Retinal pigment epithelial cell (primary cell): ENCODE data around the gene LCA5.
A peak's percentile ranks its signal among the peaks of the same experiment; 100 is the strongest.
"Not testable (repeated sequence)": the region's sequence is repeated elsewhere in the genome, so short reads cannot be mapped to it uniquely, and the experiment has no call there.

Experiments
- DNase-seq: peaks from one replicate; pipeline ENCODE4 v3.0.0-alpha.2; 2010; ENCODE audit warnings: low read depth
- H3K4me3 ChIP-seq: 2 replicates; pipeline ENCODE4 v1.5.1; 2011; ENCODE audit warnings: mild to moderate bottlenecking, low read length, control low read depth, moderate library complexity
- TF ChIP-seq, protein P1 (sequence below): conservative IDR thresholded peaks from 2 replicates; pipeline ENCODE4 v1.5.1; 2011; ENCODE audit warnings: low read depth, low read length, control low read depth, inconsistent platforms

LCA5 gene

DNA sequence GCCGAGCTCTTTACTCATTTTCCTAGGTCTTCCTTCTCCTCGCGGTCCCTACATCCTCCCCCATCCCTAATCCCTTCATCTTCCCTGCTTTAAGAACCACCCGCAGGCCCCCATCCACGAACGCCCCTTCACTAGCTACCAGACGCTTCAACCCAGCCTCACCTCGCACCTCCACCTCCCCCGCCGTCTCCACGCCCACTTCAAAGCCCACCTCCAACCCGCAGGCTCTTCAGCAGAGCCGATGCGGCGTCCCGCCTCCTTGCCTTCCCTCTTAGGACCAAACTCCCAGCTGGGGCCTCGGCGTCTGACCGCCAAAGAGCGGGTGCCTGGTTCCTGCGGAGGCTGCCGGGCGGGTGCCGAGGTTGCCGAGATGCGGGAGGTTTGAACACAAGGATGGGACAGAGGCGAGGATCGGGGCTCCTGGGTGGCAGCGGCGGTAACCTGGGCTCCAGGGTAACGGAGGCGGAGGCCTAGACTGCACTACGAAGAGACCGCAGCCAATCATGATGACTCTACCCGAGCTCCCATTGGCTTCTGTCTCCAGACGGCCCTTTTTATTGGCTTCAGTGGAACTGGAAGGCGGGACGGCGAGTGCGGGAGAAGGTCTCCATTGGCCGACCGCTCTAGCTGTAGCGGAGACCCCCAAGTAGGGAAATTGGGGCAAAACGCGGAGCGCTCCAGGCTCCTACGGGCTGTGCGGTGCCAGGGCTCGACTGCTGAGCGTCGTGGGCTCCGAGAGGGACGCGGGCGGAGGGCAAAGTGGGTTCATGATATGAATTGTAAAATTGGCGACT, at the start of gene LCA5:
Gene LCA5, minus strand, starts transcription at position 477 of the 794 bp plus-strand sequence. CDS start 18,536 bp downstream, outside the sequence.
- TF ChIP-seq, protein P1, sequence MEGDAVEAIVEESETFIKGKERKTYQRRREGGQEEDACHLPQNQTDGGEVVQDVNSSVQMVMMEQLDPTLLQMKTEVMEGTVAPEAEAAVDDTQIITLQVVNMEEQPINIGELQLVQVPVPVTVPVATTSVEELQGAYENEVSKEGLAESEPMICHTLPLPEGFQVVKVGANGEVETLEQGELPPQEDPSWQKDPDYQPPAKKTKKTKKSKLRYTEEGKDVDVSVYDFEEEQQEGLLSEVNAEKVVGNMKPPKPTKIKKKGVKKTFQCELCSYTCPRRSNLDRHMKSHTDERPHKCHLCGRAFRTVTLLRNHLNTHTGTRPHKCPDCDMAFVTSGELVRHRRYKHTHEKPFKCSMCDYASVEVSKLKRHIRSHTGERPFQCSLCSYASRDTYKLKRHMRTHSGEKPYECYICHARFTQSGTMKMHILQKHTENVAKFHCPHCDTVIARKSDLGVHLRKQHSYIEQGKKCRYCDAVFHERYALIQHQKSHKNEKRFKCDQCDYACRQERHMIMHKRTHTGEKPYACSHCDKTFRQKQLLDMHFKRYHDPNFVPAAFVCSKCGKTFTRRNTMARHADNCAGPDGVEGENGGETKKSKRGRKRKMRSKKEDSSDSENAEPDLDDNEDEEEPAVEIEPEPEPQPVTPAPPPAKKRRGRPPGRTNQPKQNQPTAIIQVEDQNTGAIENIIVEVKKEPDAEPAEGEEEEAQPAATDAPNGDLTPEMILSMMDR: no peak
- peak; percentile 97 for DNase-seq
- H3K4me3 ChIP-seq: peak within 1 kb of the TSS; percentile 74

DNA sequence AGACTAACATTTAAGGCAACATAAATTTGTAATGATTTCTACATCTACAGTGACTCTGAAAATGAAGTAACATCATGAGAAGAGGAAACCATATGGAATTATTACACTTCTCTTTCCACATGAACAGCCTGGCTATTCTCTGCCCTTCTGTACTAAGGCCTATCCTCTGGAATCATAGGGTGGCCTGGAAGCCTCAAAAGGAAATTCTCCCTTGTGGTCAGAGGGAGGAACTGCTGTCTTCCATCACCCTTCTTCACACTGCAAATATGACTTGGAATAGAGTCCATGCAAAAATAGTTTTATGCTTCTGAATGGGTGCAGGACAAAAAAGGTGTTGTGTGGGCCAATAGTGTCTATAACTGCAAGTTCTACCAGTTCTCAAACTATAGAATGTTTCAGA, 49.3 kb upstream of the LCA5 start:
- TF ChIP-seq, protein P1: peak; percentile 62
- no peak overlapping the region for H3K4me3 ChIP-seq
- no peak for DNase-seq

DNA sequence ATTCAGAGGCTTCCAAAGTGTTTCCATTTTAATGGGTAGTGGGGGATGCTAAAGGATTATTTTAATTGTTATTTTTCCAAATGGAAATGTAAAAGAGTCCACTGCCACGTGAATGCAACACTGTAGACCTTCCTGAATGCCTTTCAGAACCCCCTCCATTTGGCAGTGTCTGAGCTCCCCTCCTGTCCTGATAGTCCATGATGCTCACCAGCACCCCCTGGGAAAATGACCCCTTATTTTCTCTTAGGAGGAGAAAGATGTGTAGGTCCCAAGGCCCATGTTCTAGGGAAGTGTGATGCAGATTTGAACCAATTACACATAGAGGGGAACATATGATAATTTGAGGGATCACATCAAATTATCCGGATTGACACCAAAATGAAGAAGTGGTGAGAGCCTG, 47.1 kb upstream of the LCA5 start:
- TF ChIP-seq, protein P1: no peak
- DNase-seq: no peak
- H3K4me3 ChIP-seq: no peak overlapping the region

DNA sequence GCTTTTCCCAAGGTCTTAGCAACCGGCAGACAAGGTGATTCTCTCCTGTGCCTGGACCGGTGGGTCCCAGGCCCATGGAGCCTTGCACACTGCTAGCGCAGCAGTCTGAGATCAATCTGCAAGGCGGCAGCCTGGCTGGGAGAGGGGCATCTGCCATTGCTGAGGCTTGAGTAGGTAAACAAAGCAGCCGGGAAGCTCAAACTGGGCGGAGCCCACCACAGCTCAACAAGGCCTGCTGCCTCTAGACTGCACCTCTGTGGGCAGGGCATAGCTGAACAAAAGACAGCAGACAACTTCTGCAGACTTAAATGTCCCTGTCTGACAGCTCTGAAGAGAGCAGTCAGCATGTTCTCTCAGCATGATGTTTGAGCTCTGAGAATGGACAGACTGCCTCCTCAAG, 40.7 kb upstream of the LCA5 start:
- not testable (repeated sequence) for H3K4me3 ChIP-seq, DNase-seq

DNA sequence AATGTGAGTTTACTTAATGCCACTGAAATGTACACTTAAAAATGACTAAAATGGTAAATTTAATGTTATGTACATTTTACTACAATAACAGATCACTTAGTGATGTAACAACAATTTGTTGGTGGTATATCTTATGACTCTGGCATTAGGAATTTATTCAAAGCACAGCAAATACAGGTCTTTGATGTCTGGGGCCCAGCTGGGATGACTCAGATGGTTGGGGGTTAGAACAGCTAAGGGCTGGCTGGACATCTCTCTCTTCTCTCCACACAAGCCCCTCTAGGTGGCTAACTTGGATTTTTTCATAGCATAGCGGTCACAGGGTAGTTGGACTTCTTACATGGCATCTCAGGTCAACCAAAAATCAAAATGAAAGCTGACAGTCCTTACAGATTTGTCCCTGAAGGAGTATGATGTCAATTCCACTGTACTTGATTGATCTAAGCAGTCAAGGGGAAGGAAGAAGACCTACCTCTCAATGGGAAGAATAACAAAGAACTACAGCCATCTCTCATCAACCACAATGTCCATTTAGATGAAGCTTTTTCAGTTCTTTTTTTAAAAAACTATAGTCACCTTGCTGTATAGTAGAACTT, 37.5 kb upstream of the LCA5 start:
- DNase-seq: peak; percentile 46
- H3K4me3 ChIP-seq: no peak overlapping the region
- TF ChIP-seq, protein P1: no peak

DNA sequence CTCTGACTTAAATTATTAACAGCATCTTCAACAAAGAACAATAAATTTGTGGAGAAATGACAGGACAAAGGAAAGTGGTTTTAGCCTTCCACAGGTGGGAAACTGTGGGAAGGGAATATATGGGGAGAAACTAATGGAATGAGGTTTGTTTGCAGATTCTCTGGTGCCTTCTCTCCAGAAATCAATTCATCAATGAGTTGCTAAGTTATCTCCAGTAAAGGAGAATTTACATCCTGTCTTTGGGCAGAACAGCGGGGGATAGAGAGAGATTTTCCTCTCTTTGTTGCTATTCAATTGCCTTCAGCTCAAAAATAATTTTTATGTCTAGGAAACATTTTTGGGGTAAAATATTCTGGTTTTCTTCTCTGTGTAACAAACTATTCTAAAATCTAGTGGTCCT, 36.9 kb upstream of the LCA5 start:
- no peak overlapping the region for H3K4me3 ChIP-seq

DNA sequence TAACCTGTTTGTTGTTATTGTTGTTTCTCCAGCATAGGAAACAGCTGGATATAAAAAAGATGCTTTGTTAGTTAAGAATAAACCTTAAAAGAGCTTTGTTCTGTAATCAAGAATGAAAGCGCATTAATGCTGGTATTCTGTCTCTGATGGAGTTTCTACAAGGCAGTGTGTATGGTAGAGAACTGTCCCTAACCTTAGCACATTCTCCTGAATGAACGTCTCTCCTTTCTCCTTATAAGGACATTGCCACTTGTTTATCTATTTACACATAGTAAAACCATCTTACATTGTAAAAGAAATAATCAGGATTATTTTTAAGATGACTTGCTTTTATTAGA, 33.8 kb upstream of the LCA5 start:
- H3K4me3 ChIP-seq: no peak overlapping the region
- DNase-seq: no peak
- TF ChIP-seq, protein P1: no peak

More for the DNA sequence above, 36.9 kb upstream of the LCA5 start:
- TF ChIP-seq, protein P1: no peak
- DNase-seq: no peak
